ENCODE results near the gene TMEM126B. TPM values are rescaled to one million over a fixed set of nuclear protein-coding genes. Genes with fewer than 3 reads are reported as not detected.

TMEM126B gene
- total and polyA plus RNA-seq, 2 of the 13 experiments (the other 11 are each of a cell fraction or from before 2014, with no cell fraction given): 33.6 to 54.8 TPM

- peak; percentile 27; the same call in 1 of the 2 replicates for TF ChIP-seq FOXO1 (CRISPR knock-in tag; IDR thresholded peaks at IDR 0.05)
- 0 out of 2 replicates have a peak, but pooled peaks have one; percentile 42 for TF ChIP-seq ZC3H4 (CRISPR knock-in tag; IDR thresholded peaks at IDR 0.05; ENCODE audit: borderline replicate concordance)
- peak; percentile 50; the same call in 1 of the 2 replicates for TF ChIP-seq KLF9 (CRISPR knock-in tag; IDR thresholded peaks at IDR 0.05; ENCODE audit: low read depth)
- peak; percentile 96 for TF ChIP-seq E2F1 (CRISPR knock-in tag; IDR thresholded peaks at IDR 0.05)
- TF ChIP-seq SAFB2 (CRISPR knock-in tag; IDR thresholded peaks at IDR 0.05; ENCODE audit: borderline replicate concordance, low read depth): no peak
- no peak for TF ChIP-seq ZBTB3 (CRISPR knock-in tag; IDR thresholded peaks at IDR 0.05; ENCODE audit: borderline replicate concordance, low read depth)
- no peak for TF ChIP-seq ZNF280B (CRISPR knock-in tag; IDR thresholded peaks at IDR 0.05; ENCODE audit: borderline replicate concordance)
- TF ChIP-seq YY1 (IDR thresholded peaks at IDR 0.05; ENCODE audit: insufficient read depth, insufficient replicate concordance, low read depth, low read length): peak; percentile 20
- TF ChIP-seq PRDM15 (CRISPR knock-in tag; IDR thresholded peaks at IDR 0.05): no peak; the same call in 1 of the 2 replicates
- 0 out of 2 replicates have a peak, but pooled peaks have one; percentile 31 for TF ChIP-seq RARG (CRISPR knock-in tag; IDR thresholded peaks at IDR 0.05; ENCODE audit: low read depth)
- TF ChIP-seq MATR3 (CRISPR knock-in tag; IDR thresholded peaks at IDR 0.05): no peak
- TF ChIP-seq HDAC2 (CRISPR knock-in tag; IDR thresholded peaks at IDR 0.05): peak; percentile 39; the same call in 1 of the 2 replicates
- no peak for TF ChIP-seq CSRNP2 (CRISPR knock-in tag; conservative IDR thresholded peaks at IDR 0.05; ENCODE audit: low read depth)
- TF ChIP-seq ZNF713 (CRISPR knock-in tag; IDR thresholded peaks at IDR 0.05): 0 out of 2 replicates have a peak, but pooled peaks have one; percentile 34
- TF ChIP-seq ZNF709 (CRISPR knock-in tag; IDR thresholded peaks at IDR 0.05): peak; percentile 62
- 0 out of 2 replicates have a peak, but pooled peaks have one; percentile 83 for TF ChIP-seq ZNF20 (CRISPR knock-in tag; IDR thresholded peaks at IDR 0.05)
- TF ChIP-seq TFDP1 (CRISPR knock-in tag; IDR thresholded peaks at IDR 0.05; ENCODE audit: borderline replicate concordance): peak; percentile 96
- peak; percentile 26; the same call in 1 of the 2 replicates for TF ChIP-seq ZNF446 (CRISPR knock-in tag; IDR thresholded peaks at IDR 0.05)
Measured at GRCh38 chr11:85664615-85665481, 36.5 kb downstream of the TMEM126B start, which contains the start of gene CREBZF (continued).
